Natural killer cell treated with Interleukin-12 subunit alpha and Interleukin-12 subunit beta and Interleukin-15 and Interleukin-18, amount 100 ng/mL, for 72 hours (primary cell): Measurements from ENCODE around the gene LY9. TPM values are rescaled to one million over a fixed set of nuclear protein-coding genes. Genes with fewer than 3 reads are reported as not detected.

Experiments
- ATAC-seq, 2 donors: fragments of 150-1000 bp; cut with Tn5 transposase in 1 of 2; sonication (Bioruptor Pico), chemical (Tn5 transposase) in 1 of 2; 2 replicates each; pipeline ENCODE4 v1.10.0; 2021
- DNase-seq: peaks from one replicate; pipeline ENCODE4 v3.0.0; 2022; ENCODE audit warnings: low spot score
- H3K27ac Mint-ChIP-seq, 2 donors: 1 replicate in 1 of 2; 2 replicates in 1 of 2; pipeline ENCODE4 v1.8.0; 2022; ENCODE audit warnings: mixed read lengths in 2 of 2, mild to moderate bottlenecking in 1 of 2, moderate library complexity in 1 of 2
- H3K27me3 Mint-ChIP-seq, 2 donors: 1 replicate in 1 of 2; 2 replicates in 1 of 2; pipeline ENCODE4 v1.8.0; 2022; ENCODE audit warnings: mixed read lengths in 2 of 2
- H3K36me3 Mint-ChIP-seq: one replicate; pipeline ENCODE4 v1.8.0; 2022; ENCODE audit warnings: mixed read lengths
- H3K4me1 Mint-ChIP-seq, 2 donors: 1 replicate in 1 of 2; 2 replicates in 1 of 2; pipeline ENCODE4 v1.8.0; 2022; ENCODE audit warnings: low read depth in 2 of 2, mixed read lengths in 2 of 2, mild to moderate bottlenecking in 1 of 2
- H3K4me3 Mint-ChIP-seq: one replicate; pipeline ENCODE4 v1.8.0; 2022; ENCODE audit warnings: mixed read lengths
- H3K9me3 Mint-ChIP-seq: 2 replicates; pipeline ENCODE4 v1.8.0; 2022; ENCODE audit warnings: mixed read lengths
- total RNA-seq, 2 donors: library from RNA; stranded (reverse); gene quantifications; one replicate each; pipeline ENCODE4 v1.2.3, GENCODE V29; 2022

LY9 gene
- total RNA-seq, 2 donors from 2014 or later: 0.92 to 1.2 TPM

DNA sequence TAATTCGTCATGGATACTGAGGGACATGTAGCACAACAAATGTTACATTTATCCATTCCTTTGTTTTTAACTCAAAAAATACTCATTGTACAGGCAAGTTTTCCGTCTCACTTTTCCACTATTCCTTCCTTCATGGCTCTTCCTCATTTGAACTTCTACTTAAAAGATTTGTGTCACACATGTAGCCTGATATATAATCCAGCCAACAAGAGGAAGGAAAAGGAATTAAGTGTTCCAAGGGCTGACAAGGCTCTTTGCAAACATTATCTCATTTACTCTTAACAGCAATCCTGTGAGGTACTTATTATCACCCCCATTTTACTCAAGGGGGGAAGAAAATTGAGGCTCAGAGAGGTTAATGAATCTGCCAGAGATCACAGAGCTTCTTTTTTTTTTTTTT is 43.8 kb downstream of the LY9 start:
- ATAC-seq: no peak
- Mint-ChIP-seq H3K4me3 (peak overlapping the region; percentile 8), H3K9me3 (peaks cover 5% of the 10 kb centered on the region), H3K27me3 (no peaks in the 10 kb centered on the region), H3K27ac (peak overlapping the region; percentile 99), H3K36me3 (peaks cover 18% of the 10 kb centered on the region), H3K4me1 (peaks cover 77 to 85% of the 10 kb centered on the region in 2 donors)
- no peak for DNase-seq

- DNase-seq (no peak), ATAC-seq (no peak)
- peak overlapping the region; percentile 67 to 96 for H3K27ac Mint-ChIP-seq
- peaks cover 9% of the 10 kb centered on the region for H3K9me3 Mint-ChIP-seq
- H3K4me3 Mint-ChIP-seq: no peak overlapping the region
- H3K36me3 Mint-ChIP-seq: peaks cover 23% of the 10 kb centered on the region
- H3K4me1 Mint-ChIP-seq: peaks cover 80 to 85% of the 10 kb centered on the region in 2 donors
- no peaks in the 10 kb centered on the region for H3K27me3 Mint-ChIP-seq
Measured at GRCh38 chr1:160841079-160841478, 45.1 kb downstream of the LY9 start.

GRCh38 chr1:160844447-160845232 is 48.7 kb downstream of the LY9 start:
- DNase-seq (no peak), ATAC-seq (peak; percentile 73 to 80)
- Mint-ChIP-seq H3K36me3 (peaks cover 31% of the 10 kb centered on the region), H3K9me3 (peaks cover 11% of the 10 kb centered on the region), H3K27ac (peak overlapping the region; percentile 67 to 96), H3K4me3 (peak overlapping the region; percentile 49), H3K4me1 (peaks cover 77 to 79% of the 10 kb centered on the region in 2 donors), H3K27me3 (no peaks in the 10 kb centered on the region)

DNA sequence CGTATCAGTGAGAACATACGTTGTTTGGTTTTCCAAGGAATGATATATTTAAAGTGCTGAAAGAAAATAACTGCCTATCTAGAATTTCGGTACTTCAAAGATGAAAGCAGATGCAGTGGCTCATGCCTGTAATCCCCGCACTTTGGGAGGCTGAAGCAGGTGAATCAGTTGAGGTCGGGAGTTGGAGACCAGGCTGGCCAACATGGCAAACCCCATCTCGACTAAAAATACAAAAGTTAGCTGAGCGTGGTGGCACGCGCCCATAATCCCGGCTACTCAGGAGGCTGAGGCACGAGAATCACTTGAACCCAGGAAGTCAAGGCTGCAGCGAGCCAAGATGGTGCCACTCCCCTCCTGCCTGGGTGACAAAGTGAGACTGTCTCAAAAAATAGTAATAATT is 50.3 kb downstream of the LY9 start:
- H3K4me3 Mint-ChIP-seq: no peak overlapping the region
- H3K4me1 Mint-ChIP-seq: peaks cover 80 to 85% of the 10 kb centered on the region in 2 donors
- H3K9me3 Mint-ChIP-seq: peaks cover 11% of the 10 kb centered on the region
- H3K36me3 Mint-ChIP-seq: peaks cover 31% of the 10 kb centered on the region
- DNase-seq (no peak), ATAC-seq (no peak)
- peak overlapping the region; percentile 67 to 96 for H3K27ac Mint-ChIP-seq
- no peaks in the 10 kb centered on the region for H3K27me3 Mint-ChIP-seq

DNA sequence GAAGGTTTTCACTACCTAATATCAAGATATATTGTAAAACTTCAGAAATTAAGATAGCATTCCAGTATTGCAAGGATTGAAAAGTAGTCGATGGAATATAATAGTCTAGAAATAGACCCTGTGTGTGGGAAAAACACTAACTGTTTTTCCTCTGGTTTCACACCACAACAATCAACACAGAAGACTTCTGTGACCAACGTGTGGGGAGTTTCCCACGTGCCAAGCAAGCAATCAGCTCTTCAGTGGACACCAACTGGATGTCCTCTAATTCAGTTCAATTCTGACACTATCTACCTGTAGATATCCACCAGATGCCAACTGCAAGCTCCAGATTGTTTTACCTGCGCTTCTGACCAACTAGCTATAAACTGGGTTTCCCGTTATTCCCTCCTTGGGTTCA is 54.6 kb downstream of the LY9 start:
- Mint-ChIP-seq H3K36me3 (peaks cover 29% of the 10 kb centered on the region), H3K27ac (peak overlapping the region in 1 of 2 donors; percentile 86), H3K4me3 (peak overlapping the region; percentile 39), H3K4me1 (peaks cover 60 to 63% of the 10 kb centered on the region in 2 donors), H3K27me3 (no peaks in the 10 kb centered on the region), H3K9me3 (peaks cover 2% of the 10 kb centered on the region)
- DNase-seq: peak; percentile 79
- ATAC-seq: peak; percentile 32 to 52

GRCh38 chr1:160850993-160851392 is 55.0 kb downstream of the LY9 start:
- H3K27me3 Mint-ChIP-seq: no peaks in the 10 kb centered on the region
- peaks cover 55 to 58% of the 10 kb centered on the region in 2 donors for H3K4me1 Mint-ChIP-seq
- peaks cover 2% of the 10 kb centered on the region for H3K9me3 Mint-ChIP-seq
- no peak for DNase-seq
- H3K4me3 Mint-ChIP-seq: peak overlapping the region; percentile 39
- no peak for ATAC-seq
- peaks cover 26% of the 10 kb centered on the region for H3K36me3 Mint-ChIP-seq
- peak overlapping the region in 1 of 2 donors; percentile 86 for H3K27ac Mint-ChIP-seq

GRCh38 chr1:160853014-160853413 is 57.0 kb downstream of the LY9 start:
- no peak for ATAC-seq
- no peak for DNase-seq
- peaks cover 41 to 42% of the 10 kb centered on the region in 2 donors for H3K4me1 Mint-ChIP-seq
- no peak overlapping the region for H3K27ac Mint-ChIP-seq
- peaks cover 19% of the 10 kb centered on the region for H3K36me3 Mint-ChIP-seq
- peak overlapping the region; percentile 56 for H3K4me3 Mint-ChIP-seq
- peaks cover 2% of the 10 kb centered on the region for H3K9me3 Mint-ChIP-seq
- no peaks in the 10 kb centered on the region for H3K27me3 Mint-ChIP-seq

GRCh38 chr1:160853754-160854153 is 57.8 kb downstream of the LY9 start:
- no peak for DNase-seq
- Mint-ChIP-seq H3K27me3 (no peaks in the 10 kb centered on the region), H3K9me3 (no peaks in the 10 kb centered on the region), H3K36me3 (peaks cover 22% of the 10 kb centered on the region), H3K4me3 (peak overlapping the region; percentile 56), H3K4me1 (peaks cover 42 to 44% of the 10 kb centered on the region in 2 donors), H3K27ac (no peak overlapping the region)
- no peak for ATAC-seq

- Mint-ChIP-seq H3K9me3 (no peaks in the 10 kb centered on the region), H3K27me3 (no peaks in the 10 kb centered on the region), H3K4me3 (no peak overlapping the region), H3K4me1 (peaks cover 41 to 45% of the 10 kb centered on the region in 2 donors), H3K27ac (no peak overlapping the region), H3K36me3 (peaks cover 26% of the 10 kb centered on the region)
- DNase-seq (peak; percentile 83), ATAC-seq (peak; percentile 90 to 92)
Measured at GRCh38 chr1:160855181-160855981, 59.4 kb downstream of the LY9 start.

GRCh38 chr1:160858097-160858496 is 62.1 kb downstream of the LY9 start:
- Mint-ChIP-seq H3K36me3 (peaks cover 22% of the 10 kb centered on the region), H3K4me3 (peak overlapping the region; percentile 87), H3K4me1 (peaks cover 49 to 51% of the 10 kb centered on the region in 2 donors), H3K9me3 (no peaks in the 10 kb centered on the region), H3K27me3 (no peaks in the 10 kb centered on the region), H3K27ac (no peak overlapping the region)
- no peak for DNase-seq
- ATAC-seq: no peak

GRCh38 chr1:160858507-160858906 is 62.5 kb downstream of the LY9 start:
- peak overlapping the region; percentile 87 for H3K4me3 Mint-ChIP-seq
- H3K27me3 Mint-ChIP-seq: no peaks in the 10 kb centered on the region
- H3K4me1 Mint-ChIP-seq: peaks cover 49 to 51% of the 10 kb centered on the region in 2 donors
- no peak overlapping the region for H3K27ac Mint-ChIP-seq
- ATAC-seq: no peak
- DNase-seq: no peak
- peaks cover 18% of the 10 kb centered on the region for H3K36me3 Mint-ChIP-seq
- no peaks in the 10 kb centered on the region for H3K9me3 Mint-ChIP-seq

DNA sequence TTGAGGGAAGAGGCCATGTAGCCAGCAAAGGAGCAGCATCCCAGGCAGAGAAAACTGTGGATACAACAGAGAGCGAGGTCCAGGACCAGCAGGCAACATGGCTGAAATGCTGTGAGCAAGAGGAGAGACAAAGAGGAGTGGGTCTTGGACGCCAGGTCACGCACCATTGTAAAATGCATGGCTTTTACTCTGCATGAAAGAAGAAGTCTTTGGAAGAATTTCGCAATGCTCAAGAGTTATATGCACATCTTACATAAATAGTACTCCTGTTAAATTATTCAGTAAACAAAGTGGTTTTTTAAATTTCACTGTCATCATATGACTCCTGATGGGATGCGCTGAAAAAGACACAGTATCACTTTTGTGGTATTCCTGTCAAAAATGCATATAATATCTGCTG is 63.2 kb downstream of the LY9 start:
- Mint-ChIP-seq H3K4me1 (peaks cover 49 to 51% of the 10 kb centered on the region in 2 donors), H3K27ac (no peak overlapping the region), H3K36me3 (peaks cover 12% of the 10 kb centered on the region), H3K9me3 (no peaks in the 10 kb centered on the region), H3K27me3 (no peaks in the 10 kb centered on the region), H3K4me3 (peak overlapping the region; percentile 87)
- ATAC-seq: no peak
- DNase-seq: no peak

DNA sequence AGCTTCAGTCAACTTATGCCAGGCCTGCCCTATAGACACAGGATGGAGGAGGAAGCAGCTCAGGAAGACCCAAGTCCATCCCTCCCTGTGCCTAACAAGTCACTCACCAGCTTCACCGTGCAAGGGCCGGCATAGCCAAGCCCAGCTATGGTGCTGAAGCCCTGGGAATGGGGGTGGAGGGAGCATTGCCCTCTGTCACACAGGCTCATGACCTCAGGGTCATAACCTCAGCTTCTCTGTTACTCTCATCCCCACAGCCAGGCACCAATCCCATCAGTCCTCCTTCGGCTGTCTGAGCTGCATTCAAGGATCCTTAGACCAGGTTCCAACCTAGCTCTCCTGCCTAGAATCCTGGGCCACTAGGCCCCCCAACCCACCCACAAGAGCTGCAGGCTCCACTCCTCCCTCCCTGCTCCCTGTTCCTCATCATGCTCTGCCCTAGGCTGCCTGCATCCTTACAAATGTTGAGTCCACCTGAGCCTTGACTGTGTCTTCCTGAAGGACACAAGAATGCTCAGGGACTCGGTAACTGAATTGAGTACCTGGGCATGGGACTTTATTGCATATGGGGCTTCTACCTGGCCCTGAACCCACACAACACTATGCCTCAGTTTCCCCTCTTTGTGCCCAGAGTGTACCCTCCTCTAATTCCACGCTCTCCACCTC is 65.0 kb downstream of the LY9 start:
- peak overlapping the region; percentile 92 to 93 for H3K27ac Mint-ChIP-seq

More for the DNA sequence above, 65.0 kb downstream of the LY9 start:
- H3K36me3 Mint-ChIP-seq: peaks cover 12% of the 10 kb centered on the region
- H3K4me1 Mint-ChIP-seq: peaks cover 49 to 54% of the 10 kb centered on the region in 2 donors
- H3K9me3 Mint-ChIP-seq: no peaks in the 10 kb centered on the region
- ATAC-seq: no peak
- peak overlapping the region; percentile 95 for H3K4me3 Mint-ChIP-seq
- no peaks in the 10 kb centered on the region for H3K27me3 Mint-ChIP-seq
- DNase-seq: no peak
